ENCODE measurements around the gene HAGH. TPM values are rescaled to one million over a fixed set of nuclear protein-coding genes. Genes with fewer than 3 reads are reported as not detected.

The HAGH gene
- polyA plus RNA-seq, 4 donors: 49.4 to 167 (median 102) TPM

DNA sequence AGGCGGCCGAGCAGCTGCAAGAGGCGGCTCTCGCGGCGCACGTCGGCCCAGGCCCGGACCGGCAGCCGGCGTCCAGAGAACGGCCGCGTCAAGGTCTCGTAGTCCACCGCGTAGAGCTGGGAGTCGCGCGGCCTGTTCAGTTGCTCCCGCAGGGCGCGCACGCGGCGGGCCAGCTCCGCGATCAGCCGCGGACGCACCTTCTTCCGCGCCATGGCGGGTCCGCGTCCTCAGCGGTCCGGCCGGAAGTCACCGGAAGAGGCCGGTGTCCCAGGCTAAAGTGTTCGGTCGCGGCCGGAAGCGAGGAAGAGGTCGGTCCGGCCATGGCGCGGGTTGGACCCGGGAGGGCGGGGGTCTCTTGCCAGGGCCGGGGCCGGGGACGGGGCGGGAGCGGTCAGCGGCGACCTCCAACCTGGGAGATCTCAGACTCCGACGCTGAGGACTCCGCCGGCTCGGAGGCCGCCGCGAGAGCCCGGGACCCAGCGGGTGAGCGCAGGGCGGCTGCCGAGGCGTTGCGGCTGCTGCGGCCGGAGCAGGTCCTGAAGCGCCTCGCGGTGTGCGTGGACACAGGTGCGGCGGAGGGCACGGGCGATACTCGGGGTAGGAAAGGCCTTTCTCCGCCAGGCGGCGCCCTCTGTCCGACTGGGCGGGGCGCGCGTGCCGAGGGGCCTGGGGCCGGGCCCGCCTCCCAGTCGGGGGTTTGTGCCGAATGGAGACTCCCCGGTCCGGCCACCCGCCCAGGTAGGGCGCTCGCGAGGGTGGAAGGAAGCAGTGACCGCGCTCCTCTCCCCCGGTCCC lies 53.5 kb downstream of the HAGH start, which contains the start of gene MRPS34:
TSS of gene MRPS34 (minus strand) at position 227 of the 795 bp plus-strand sequence. CDS start at position 212, 15 bp downstream.
- Histone ChIP-seq H3K27me3 (ENCODE audit: control insufficient read depth in 3 of 3, insufficient read depth in 3 of 3, low read length in 3 of 3) (no peaks in the 10 kb centered on the region), H3K9me3 (ENCODE audit: control insufficient read depth in 2 of 2, insufficient read depth in 1 of 2, low read depth in 1 of 2, low read length in 1 of 2) (no peaks in the 10 kb centered on the region), H3K36me3 (ENCODE audit: control insufficient read depth in 3 of 3, insufficient read depth in 2 of 3, low read depth in 1 of 3, low read length in 3 of 3) (peaks cover 5 to 72% (median 6%) of the 10 kb centered on the region in 3 donors), H3K4me1 (ENCODE audit: control insufficient read depth in 3 of 3, insufficient read depth in 2 of 3, low read depth in 1 of 3, low read length in 2 of 3) (peaks cover 0 to 16% (median 7%) of the 10 kb centered on the region in 3 donors), H3K27ac (ENCODE audit: low read depth in 1 of 3, low read length in 2 of 3) (peak within 1 kb of the TSS; percentile 82 to 91 (median 87)), H3K4me3 (ENCODE audit: low read depth in 1 of 3, low read length in 3 of 3) (peak within 1 kb of the TSS; percentile 82 to 93 (median 89))
- no peak for FAIRE-seq
- peak; percentile 83 to 94 for DNase-seq
- 0% methylated on average over 54 to 108 of the region's 108 CpGs for WGBS, 3 donors

DNA sequence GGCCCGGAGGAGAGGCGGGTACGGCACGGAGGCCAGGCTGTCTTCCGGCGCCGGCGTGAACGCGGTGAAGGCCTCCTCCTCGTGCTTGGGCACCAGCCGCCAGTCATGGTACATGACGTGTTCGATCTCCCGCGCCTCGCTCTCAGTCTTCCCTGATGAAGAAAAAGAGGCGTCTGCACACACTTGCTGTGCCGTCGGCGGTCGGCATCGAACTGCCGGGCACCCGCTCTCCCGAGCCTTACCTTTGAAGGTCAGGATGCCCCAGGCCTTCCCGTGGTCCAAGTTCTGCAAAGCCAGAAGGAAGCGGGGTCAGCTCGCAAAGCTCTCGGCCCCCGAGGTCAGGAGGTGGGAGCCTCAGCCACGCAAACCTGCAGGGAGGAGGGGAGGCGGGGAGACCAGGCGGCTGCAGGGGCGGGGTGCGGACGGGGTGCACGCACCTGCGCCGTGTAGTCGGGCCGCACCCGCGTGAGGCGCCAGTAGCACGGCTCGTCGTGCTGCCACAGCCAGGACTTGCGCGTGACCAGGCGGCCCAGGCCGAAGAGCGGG lies 54.2 kb downstream of the HAGH start, which contains the start of gene EME2:
TSS of gene EME2 (plus strand) at position 449 of the 546 bp plus-strand sequence. CDS start 418 bp downstream, outside the sequence.
- H3K36me3 ChIP-seq (ENCODE audit: control insufficient read depth in 3 of 3, insufficient read depth in 2 of 3, low read depth in 1 of 3, low read length in 3 of 3): peaks cover 6 to 72% (median 8%) of the 10 kb centered on the region in 3 donors
- FAIRE-seq: no peak

DNA sequence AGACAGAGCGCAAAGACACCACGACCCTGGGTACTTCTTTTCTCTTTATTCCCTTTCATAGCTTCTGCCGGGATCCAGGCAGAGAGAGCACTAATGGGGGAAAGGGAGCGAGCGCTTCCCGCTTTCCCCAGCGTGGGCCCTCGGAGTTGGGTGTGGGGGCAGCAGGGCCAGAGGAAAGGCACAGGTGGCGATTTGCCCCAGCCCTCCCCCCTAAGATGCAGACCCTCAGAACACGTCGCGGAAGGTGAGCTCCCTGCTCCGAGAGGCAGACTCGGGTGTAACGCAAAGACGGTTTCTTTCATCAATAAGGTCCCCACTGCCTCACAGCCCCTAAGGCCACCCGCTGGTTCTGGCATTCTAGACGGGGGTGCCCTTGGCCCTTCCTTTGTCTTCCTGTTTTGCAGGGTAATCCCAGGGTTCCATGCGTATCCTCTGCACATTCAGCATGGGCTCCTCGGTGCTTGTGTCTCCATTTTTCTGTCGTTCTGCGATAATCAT lies 54.7 kb downstream of the HAGH start:
- peaks cover 5 to 72% (median 10%) of the 10 kb centered on the region in 3 donors for H3K36me3 ChIP-seq (ENCODE audit: control insufficient read depth in 3 of 3, insufficient read depth in 2 of 3, low read depth in 1 of 3, low read length in 3 of 3)
- H3K4me1 ChIP-seq (ENCODE audit: control insufficient read depth in 3 of 3, insufficient read depth in 2 of 3, low read depth in 1 of 3, low read length in 2 of 3): peaks cover 0 to 16% (median 7%) of the 10 kb centered on the region in 3 donors
- H3K27me3 ChIP-seq (ENCODE audit: control insufficient read depth in 3 of 3, insufficient read depth in 3 of 3, low read length in 3 of 3): no peaks in the 10 kb centered on the region
- FAIRE-seq (no peak), DNase-seq (no peak)
- peak overlapping the region; percentile 82 to 93 (median 89) for H3K4me3 ChIP-seq (ENCODE audit: low read depth in 1 of 3, low read length in 3 of 3)
- 5 to 11% (median 5%) methylated on average over 22 of the region's 22 CpGs for WGBS, 3 donors
- H3K9me3 ChIP-seq (ENCODE audit: control insufficient read depth in 2 of 2, insufficient read depth in 1 of 2, low read depth in 1 of 2, low read length in 1 of 2): no peaks in the 10 kb centered on the region
- H3K27ac ChIP-seq (ENCODE audit: low read depth in 1 of 3, low read length in 2 of 3): peak overlapping the region; percentile 82 to 91 (median 87)

More for the DNA sequence above, 54.2 kb downstream of the HAGH start, which contains the start of gene EME2:
- WGBS, 3 donors: 0 to 1% (median 1%) methylated on average over 46 to 53 of the region's 53 CpGs
- peak; percentile 51 to 55 for DNase-seq
- Histone ChIP-seq H3K4me1 (ENCODE audit: control insufficient read depth in 3 of 3, insufficient read depth in 2 of 3, low read depth in 1 of 3, low read length in 2 of 3) (peaks cover 0 to 16% (median 7%) of the 10 kb centered on the region in 3 donors), H3K9me3 (ENCODE audit: control insufficient read depth in 2 of 2, insufficient read depth in 1 of 2, low read depth in 1 of 2, low read length in 1 of 2) (no peaks in the 10 kb centered on the region), H3K27ac (ENCODE audit: low read depth in 1 of 3, low read length in 2 of 3) (peak within 1 kb of the TSS; percentile 82 to 91 (median 87)), H3K4me3 (ENCODE audit: low read depth in 1 of 3, low read length in 3 of 3) (peak within 1 kb of the TSS; percentile 82 to 93 (median 89)), H3K27me3 (ENCODE audit: control insufficient read depth in 3 of 3, insufficient read depth in 3 of 3, low read length in 3 of 3) (no peaks in the 10 kb centered on the region)

DNA sequence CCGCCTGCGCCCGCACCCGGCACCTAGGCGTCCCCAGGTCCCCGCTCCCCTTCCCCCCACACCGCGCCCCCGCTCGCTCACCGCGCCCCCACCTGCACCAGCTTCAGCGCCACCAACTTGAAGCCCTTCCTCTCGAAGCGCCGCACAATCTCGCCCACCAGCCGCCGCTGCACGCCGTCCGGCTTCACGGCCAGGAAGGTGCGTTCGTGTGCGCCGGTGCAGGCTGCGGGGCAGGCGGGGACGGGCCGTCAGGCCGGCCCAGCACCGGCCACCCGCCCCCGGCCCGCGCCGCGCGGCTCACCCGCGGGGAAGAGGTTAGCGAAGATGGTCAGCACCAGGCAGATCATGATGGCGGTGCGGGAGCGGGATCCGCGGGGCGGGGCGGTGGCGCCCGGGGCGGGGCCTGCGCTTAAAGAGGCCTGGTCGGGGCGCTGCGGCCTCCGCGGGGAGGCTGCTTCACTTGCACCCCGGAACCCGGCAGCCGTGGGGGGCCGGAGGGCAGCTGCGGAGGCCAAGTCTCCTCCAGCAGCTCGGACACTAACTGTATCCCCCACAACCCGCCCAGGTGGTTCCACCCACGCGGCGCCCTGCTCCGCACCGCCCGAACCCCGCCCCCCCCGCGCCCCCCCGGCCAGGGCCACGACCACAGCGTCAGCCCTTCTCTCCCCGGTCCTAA lies 55.3 kb downstream of the HAGH start, which contains the start of gene NME3:
TSS of gene NME3 (minus strand) at position 356 of the 676 bp plus-strand sequence. CDS start at position 347, 9 bp downstream.
- WGBS, 3 donors: 1 to 2% (median 1%) methylated on average over 45 to 79 of the region's 79 CpGs
- H3K27me3 ChIP-seq (ENCODE audit: control insufficient read depth in 3 of 3, insufficient read depth in 3 of 3, low read length in 3 of 3): no peaks in the 10 kb centered on the region
- FAIRE-seq (no peak), DNase-seq (peak; percentile 63 to 90)
- H3K9me3 ChIP-seq (ENCODE audit: control insufficient read depth in 2 of 2, insufficient read depth in 1 of 2, low read depth in 1 of 2, low read length in 1 of 2): no peaks in the 10 kb centered on the region
- H3K4me3 ChIP-seq (ENCODE audit: low read depth in 1 of 3, low read length in 3 of 3): peak within 1 kb of the TSS; percentile 82 to 93 (median 89)
- peaks cover 0 to 16% (median 7%) of the 10 kb centered on the region in 3 donors for H3K4me1 ChIP-seq (ENCODE audit: control insufficient read depth in 3 of 3, insufficient read depth in 2 of 3, low read depth in 1 of 3, low read length in 2 of 3)
- H3K27ac ChIP-seq (ENCODE audit: low read depth in 1 of 3, low read length in 2 of 3): peak within 1 kb of the TSS; percentile 82 to 91 (median 87)
- H3K36me3 ChIP-seq (ENCODE audit: control insufficient read depth in 3 of 3, insufficient read depth in 2 of 3, low read depth in 1 of 3, low read length in 3 of 3): peaks cover 2 to 72% (median 7%) of the 10 kb centered on the region in 3 donors

DNA sequence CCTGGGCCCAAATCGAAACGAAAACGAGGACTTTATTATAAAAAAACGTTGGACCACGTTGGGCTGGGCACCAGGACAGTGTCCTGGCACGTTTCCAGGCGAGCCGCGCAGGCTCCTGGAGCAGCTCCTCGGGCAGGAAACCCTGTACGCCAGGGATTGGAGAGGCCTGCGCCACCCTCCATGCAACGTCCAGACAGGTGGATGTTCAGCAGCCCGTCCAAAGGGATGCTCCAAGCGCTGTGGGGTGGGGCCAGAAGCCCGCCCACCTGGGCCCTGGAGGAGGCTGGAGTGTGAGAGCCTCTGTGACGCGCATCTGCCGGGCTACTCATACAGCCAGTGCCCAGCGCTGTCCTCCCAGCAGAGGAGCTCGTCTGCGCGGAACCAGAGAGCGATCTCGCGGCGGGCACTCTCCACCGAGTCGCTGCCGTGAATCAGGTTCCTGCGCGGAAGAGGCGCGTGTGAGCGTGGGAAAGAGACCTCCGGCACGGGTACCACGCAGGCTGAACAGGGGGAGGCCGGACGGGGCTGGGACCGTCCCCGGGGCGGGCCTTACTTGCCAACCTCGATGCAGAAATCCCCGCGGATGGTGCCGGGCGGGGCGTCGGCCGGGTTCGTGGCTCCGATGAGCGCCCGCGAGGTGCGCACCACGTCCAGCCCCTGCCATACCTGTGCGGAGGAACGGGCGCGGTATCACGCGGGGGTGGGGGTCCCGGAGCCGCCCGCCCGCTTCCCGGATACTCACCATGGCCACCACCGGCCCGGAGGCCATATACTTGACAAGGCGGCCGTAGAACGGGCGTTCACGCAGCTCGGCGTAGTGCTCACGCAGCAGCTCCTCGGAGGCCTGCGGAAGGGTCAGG lies 56.1 kb downstream of the HAGH start:
- Histone ChIP-seq H3K36me3 (ENCODE audit: control insufficient read depth in 3 of 3, insufficient read depth in 2 of 3, low read depth in 1 of 3, low read length in 3 of 3) (peaks cover 4 to 72% (median 7%) of the 10 kb centered on the region in 3 donors), H3K9me3 (ENCODE audit: control insufficient read depth in 2 of 2, insufficient read depth in 1 of 2, low read depth in 1 of 2, low read length in 1 of 2) (no peaks in the 10 kb centered on the region), H3K4me3 (ENCODE audit: low read depth in 1 of 3, low read length in 3 of 3) (peak overlapping the region; percentile 82 to 93 (median 89)), H3K4me1 (ENCODE audit: control insufficient read depth in 3 of 3, insufficient read depth in 2 of 3, low read depth in 1 of 3, low read length in 2 of 3) (peaks cover 0 to 16% (median 7%) of the 10 kb centered on the region in 3 donors), H3K27me3 (ENCODE audit: control insufficient read depth in 3 of 3, insufficient read depth in 3 of 3, low read length in 3 of 3) (no peaks in the 10 kb centered on the region), H3K27ac (ENCODE audit: low read depth in 1 of 3, low read length in 2 of 3) (peak overlapping the region; percentile 3 to 62 (median 12))
- DNase-seq (peak; percentile 48 to 62), FAIRE-seq (no peak)
- WGBS, 3 donors: 7 to 10% (median 9%) methylated on average over 63 to 81 of the region's 81 CpGs

DNA sequence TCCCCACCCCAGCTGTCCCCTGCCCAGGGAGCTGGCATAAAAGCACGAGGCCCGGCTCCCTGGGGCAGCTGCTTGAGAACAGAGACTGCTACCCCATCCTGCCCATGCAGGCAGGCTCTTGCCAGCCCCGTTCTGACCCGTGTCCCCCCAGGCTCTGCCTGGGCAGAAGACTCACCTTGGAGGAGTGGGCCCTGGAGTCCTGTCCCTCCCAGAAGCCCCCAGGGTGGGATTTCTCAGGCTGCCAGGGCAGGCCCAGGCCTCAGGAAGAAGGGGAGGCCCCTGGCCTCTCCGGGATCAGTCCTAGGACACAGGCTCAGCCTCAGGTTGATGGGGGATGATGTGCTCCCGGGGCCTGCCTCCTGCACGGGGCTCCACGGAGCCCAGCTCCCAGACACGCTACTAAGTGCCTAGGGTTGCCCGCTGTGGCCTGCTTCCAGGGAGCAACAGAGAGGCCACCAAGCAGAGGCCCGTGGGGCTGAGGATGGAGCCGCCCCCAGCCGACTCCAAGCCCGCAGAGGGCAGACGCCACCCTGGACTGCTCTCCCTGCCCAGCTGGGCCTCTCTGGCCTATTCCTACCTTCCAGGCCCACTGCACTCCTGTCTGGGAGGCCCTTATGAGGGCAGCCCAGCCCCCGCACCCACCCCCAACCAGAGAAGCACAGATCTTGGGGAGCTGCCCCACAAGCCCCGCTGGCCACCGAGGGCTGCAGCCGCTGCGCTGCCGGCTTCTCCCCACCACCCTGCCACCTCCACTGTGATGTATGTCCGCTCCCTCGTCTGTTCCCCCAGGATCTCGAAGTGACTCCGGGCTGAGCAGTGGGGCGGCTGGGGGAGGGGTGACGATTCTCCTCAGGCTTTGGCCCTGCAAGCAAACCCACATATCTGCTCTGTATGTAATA lies 57.0 kb downstream of the HAGH start:
- no peak overlapping the region for H3K27ac ChIP-seq (ENCODE audit: low read depth in 1 of 3, low read length in 2 of 3)
- DNase-seq (no peak), FAIRE-seq (no peak)
- peaks cover 0 to 12% (median 7%) of the 10 kb centered on the region in 3 donors for H3K4me1 ChIP-seq (ENCODE audit: control insufficient read depth in 3 of 3, insufficient read depth in 2 of 3, low read depth in 1 of 3, low read length in 2 of 3)
- no peaks in the 10 kb centered on the region for H3K9me3 ChIP-seq (ENCODE audit: control insufficient read depth in 2 of 2, insufficient read depth in 1 of 2, low read depth in 1 of 2, low read length in 1 of 2)
- H3K27me3 ChIP-seq (ENCODE audit: control insufficient read depth in 3 of 3, insufficient read depth in 3 of 3, low read length in 3 of 3): no peaks in the 10 kb centered on the region
- peak overlapping the region in 1 of 3 donors; percentile 93 for H3K4me3 ChIP-seq (ENCODE audit: low read depth in 1 of 3, low read length in 3 of 3)
- peaks cover 4 to 72% (median 7%) of the 10 kb centered on the region in 3 donors for H3K36me3 ChIP-seq (ENCODE audit: control insufficient read depth in 3 of 3, insufficient read depth in 2 of 3, low read depth in 1 of 3, low read length in 3 of 3)
- whole genome bisulfite sequencing, 3 donors: 70 to 75% (median 70%) methylated on average over 24 to 27 of the region's 27 CpGs
